Esophagus muscularis mucosa (tissue), 3 donors: Measurements from ENCODE around the gene TPX2.

Experiments used
- CTCF ChIP-seq, 3 experiments: fragments of 200-600 bp in 2 of 3; fragments of 450-650 bp in 1 of 3; sonication (generic) in 2 of 3; IDR thresholded peaks; one replicate each; pipeline ENCODE4 v1.5.1; 2017 to 2019; ENCODE audit warnings: antibody characterized with exemption in 3 of 3, mild to moderate bottlenecking in 2 of 3, moderate library complexity in 1 of 3
- POLR2A ChIP-seq: fragments of 450-650 bp; IDR thresholded peaks from one replicate; pipeline ENCODE4 v1.6.1; 2017; ENCODE audit warnings: antibody characterized with exemption, moderate library complexity, mild to moderate bottlenecking, low read depth

GRCh38 chr20:31705598-31706597 is 33.2 kb upstream of the TPX2 start:
- TF ChIP-seq POLR2A (no peak), CTCF (IDR thresholded peaks at IDR 0.05) (no peak)
